HG02943 (cell line): ENCODE data around the gene FAM217B.
A peak's percentile ranks its signal among the peaks of the same experiment; 100 is the strongest.

ENCODE experiments used
- ATAC-seq: cut with Tn5 transposase; IDR thresholded peaks from one replicate; pipeline ENCODE4 v1.9.1; 2021; ENCODE audit warnings: mild to moderate bottlenecking, low read depth, moderate library complexity; ENCODE audit not compliant: unreplicated experiment

The FAM217B gene

GRCh38 chr20:59940129-59940955 lies at the start of gene FAM217B, which contains the start of gene PPP1R3D:
Gene FAM217B (plus strand): TSS chr20:59940389. CDS start chr20:59943944, 3,555 bp downstream.
Gene PPP1R3D (minus strand): TSS chr20:59940305. CDS start chr20:59939931, 374 bp downstream.
- peak; percentile 94 for ATAC-seq

- no peak for ATAC-seq
Measured at GRCh38 chr20:59891581-59891980, 48.6 kb upstream of the FAM217B start.

GRCh38 chr20:59895908-59896307 lies 44.3 kb upstream of the FAM217B start:
- ATAC-seq, result no peak

- no peak for ATAC-seq
Measured at GRCh38 chr20:59902470-59902869, 37.7 kb upstream of the FAM217B start.

GRCh38 chr20:59903621-59904020 lies 36.6 kb upstream of the FAM217B start:
- no peak for ATAC-seq

GRCh38 chr20:59908855-59909254 lies 31.3 kb upstream of the FAM217B start:
- no peak for ATAC-seq

- ATAC-seq, result no peak
Measured at GRCh38 chr20:59911041-59911440, 29.1 kb upstream of the FAM217B start.

- no peak for ATAC-seq
Measured at GRCh38 chr20:59912609-59913008, 27.6 kb upstream of the FAM217B start.

GRCh38 chr20:59920944-59921343 lies 19.2 kb upstream of the FAM217B start:
- no peak for ATAC-seq

GRCh38 chr20:59923514-59923913 lies 16.7 kb upstream of the FAM217B start:
- ATAC-seq, result no peak

- ATAC-seq, result no peak
Measured at GRCh38 chr20:59925359-59925758, 14.8 kb upstream of the FAM217B start.

- no peak for ATAC-seq
Measured at GRCh38 chr20:59925899-59926298, 14.3 kb upstream of the FAM217B start.

GRCh38 chr20:59931511-59932312 lies 8.5 kb upstream of the FAM217B start:
- ATAC-seq, result no peak

GRCh38 chr20:59932616-59933295 lies 7.4 kb upstream of the FAM217B start:
- no peak for ATAC-seq

- ATAC-seq, result peak; percentile 34
Measured at GRCh38 chr20:59933296-59933848, 6.8 kb upstream of the FAM217B start, which contains the start of gene SYCP2. Gene SYCP2 (minus strand): TSS chr20:59933637. CDS start chr20:59922413, 11,224 bp downstream.

GRCh38 chr20:59933849-59934585 lies 6.2 kb upstream of the FAM217B start:
- peak; percentile 77 for ATAC-seq

GRCh38 chr20:59935457-59936185 lies 4.6 kb upstream of the FAM217B start:
- ATAC-seq, result no peak

GRCh38 chr20:59936409-59936808 lies 3.8 kb upstream of the FAM217B start:
- no peak for ATAC-seq

- no peak for ATAC-seq
Measured at GRCh38 chr20:59937150-59937549, 3.0 kb upstream of the FAM217B start.
